ENCODE data around the gene EIF5. TPM values are rescaled to one million over a fixed set of nuclear protein-coding genes. Genes with fewer than 3 reads are reported as not detected.

The EIF5 gene
- total RNA-seq, 1 donor from 2014 or later, result 186 TPM

DNA sequence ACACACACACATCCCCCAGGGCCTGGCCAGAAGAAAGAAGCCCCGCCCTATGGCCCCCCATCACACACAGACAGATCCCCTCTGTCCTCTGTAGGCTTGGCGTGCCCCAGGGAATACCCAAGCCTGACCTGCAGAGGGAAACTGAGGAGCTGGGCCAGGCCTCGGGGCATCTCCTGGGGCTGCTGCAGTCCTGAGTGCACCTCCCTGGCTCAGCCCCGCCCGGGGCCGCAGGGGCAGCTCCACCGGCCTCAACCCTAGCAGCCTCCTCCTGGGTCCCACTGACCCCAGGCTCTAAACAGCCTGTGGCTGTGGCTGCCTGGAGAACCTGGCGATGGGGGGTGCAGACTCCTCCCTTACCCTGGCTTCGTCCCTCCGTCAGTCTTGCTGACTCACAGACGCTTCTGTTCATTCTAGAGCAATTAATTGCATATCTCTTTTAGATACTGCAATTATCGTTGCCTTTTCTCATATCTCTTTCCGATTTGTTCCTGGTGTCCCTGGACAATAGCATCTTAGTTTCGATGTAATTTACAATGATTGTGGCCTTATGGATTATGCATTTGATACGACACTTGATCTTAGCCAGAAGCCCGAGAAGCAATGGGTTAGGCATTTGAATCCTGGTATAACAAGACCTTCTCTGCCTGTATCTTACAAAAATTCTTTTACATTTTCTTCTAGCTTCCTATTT is 45.8 kb upstream of the EIF5 start:
- Histone ChIP-seq H3K27ac (no peak overlapping the region), H3K36me3 (no peaks in the 10 kb centered on the region), H3K9me3 (no peaks in the 10 kb centered on the region), H3K27me3 (no peaks in the 10 kb centered on the region), H3K4me1 (no peaks in the 10 kb centered on the region), H3K4me3 (no peak overlapping the region)
- peak in 1 of 2 donors; percentile 70 for DNase-seq (ENCODE audit: extremely low spot score in 2 of 2)
- intact Hi-C loops (cut with DNase I), result no loop called here
- no peak for TF ChIP-seq POLR2AphosphoS5 (IDR thresholded peaks at IDR 0.05; ENCODE audit: insufficient read depth in 1 of 2, low read depth in 1 of 2)
- TF ChIP-seq, protein P1, sequence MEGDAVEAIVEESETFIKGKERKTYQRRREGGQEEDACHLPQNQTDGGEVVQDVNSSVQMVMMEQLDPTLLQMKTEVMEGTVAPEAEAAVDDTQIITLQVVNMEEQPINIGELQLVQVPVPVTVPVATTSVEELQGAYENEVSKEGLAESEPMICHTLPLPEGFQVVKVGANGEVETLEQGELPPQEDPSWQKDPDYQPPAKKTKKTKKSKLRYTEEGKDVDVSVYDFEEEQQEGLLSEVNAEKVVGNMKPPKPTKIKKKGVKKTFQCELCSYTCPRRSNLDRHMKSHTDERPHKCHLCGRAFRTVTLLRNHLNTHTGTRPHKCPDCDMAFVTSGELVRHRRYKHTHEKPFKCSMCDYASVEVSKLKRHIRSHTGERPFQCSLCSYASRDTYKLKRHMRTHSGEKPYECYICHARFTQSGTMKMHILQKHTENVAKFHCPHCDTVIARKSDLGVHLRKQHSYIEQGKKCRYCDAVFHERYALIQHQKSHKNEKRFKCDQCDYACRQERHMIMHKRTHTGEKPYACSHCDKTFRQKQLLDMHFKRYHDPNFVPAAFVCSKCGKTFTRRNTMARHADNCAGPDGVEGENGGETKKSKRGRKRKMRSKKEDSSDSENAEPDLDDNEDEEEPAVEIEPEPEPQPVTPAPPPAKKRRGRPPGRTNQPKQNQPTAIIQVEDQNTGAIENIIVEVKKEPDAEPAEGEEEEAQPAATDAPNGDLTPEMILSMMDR (IDR thresholded peaks at IDR 0.05), result no peak
- no peak for TF ChIP-seq POLR2A (IDR thresholded peaks at IDR 0.05)

DNA sequence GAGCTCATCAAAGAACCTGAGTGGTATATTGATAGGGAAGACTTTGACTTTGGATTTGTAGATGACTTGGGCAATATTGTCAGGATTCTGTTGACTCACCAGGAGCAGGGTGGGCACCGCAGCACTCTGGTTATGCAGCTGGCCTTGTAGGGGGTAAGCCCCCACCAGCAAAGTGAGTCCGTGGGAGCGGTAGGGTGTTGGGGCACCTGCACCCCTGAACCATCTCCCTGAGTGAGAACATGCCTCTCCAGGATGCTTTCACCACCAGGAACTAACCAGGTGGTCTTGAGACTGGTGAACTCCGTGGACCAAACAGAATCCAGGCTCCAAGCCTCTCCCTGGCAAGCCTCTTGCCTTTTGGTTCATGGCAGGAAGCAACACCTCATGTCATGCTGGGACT is 44.0 kb upstream of the EIF5 start:
- TF ChIP-seq, protein P1 (IDR thresholded peaks at IDR 0.05), result no peak
- no peak for TF ChIP-seq POLR2AphosphoS5 (IDR thresholded peaks at IDR 0.05; ENCODE audit: insufficient read depth in 1 of 2, low read depth in 1 of 2)
- TF ChIP-seq POLR2A (IDR thresholded peaks at IDR 0.05), result no peak
- H3K9me3 ChIP-seq, result no peaks in the 10 kb centered on the region
- H3K27me3 ChIP-seq, result no peaks in the 10 kb centered on the region
- H3K4me1 ChIP-seq, result no peaks in the 10 kb centered on the region
- H3K36me3 ChIP-seq, result no peaks in the 10 kb centered on the region
- no peak overlapping the region for H3K27ac ChIP-seq
- intact Hi-C loops (cut with DNase I), result loop anchor here (5.0 kb wide), 1 partner anchor 183 kb away; no protein-coding TSS in a partner anchor
- no peak overlapping the region for H3K4me3 ChIP-seq
- DNase-seq (ENCODE audit: extremely low spot score in 2 of 2), result no peak

DNA sequence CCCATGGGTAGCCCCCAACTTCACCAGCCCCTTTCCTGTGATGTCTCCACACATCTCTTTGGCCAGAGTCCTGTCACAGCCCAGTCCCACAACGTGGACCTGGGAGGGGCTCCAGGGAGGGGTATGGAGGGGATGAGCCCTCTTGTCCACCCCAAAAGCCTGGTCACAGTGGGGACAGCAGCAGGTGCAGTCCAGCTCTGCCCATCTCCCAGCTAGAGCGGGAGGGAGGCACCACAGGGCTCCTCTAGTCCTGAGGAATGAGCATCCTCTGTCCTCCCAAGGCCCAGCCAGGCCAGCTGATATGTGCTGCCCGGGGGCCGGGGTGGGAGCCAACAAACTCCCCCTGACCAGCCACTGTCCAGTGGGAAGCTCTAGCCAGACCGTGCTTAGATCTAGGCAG is 43.5 kb upstream of the EIF5 start:
- Histone ChIP-seq H3K4me1 (no peaks in the 10 kb centered on the region), H3K27ac (no peak overlapping the region), H3K36me3 (no peaks in the 10 kb centered on the region), H3K4me3 (no peak overlapping the region), H3K27me3 (no peaks in the 10 kb centered on the region), H3K9me3 (no peaks in the 10 kb centered on the region)
- intact Hi-C loops (cut with DNase I), result loop anchor here (5.0 kb wide), 1 partner anchor 183 kb away; no protein-coding TSS in a partner anchor
- DNase-seq (ENCODE audit: extremely low spot score in 2 of 2), result peak in 1 of 2 donors; percentile 91
- TF ChIP-seq POLR2A (IDR thresholded peaks at IDR 0.05) (no peak), POLR2AphosphoS5 (IDR thresholded peaks at IDR 0.05; ENCODE audit: insufficient read depth in 1 of 2, low read depth in 1 of 2) (no peak)
- TF ChIP-seq, protein P1 (IDR thresholded peaks at IDR 0.05), result no peak

- TF ChIP-seq POLR2AphosphoS5 (IDR thresholded peaks at IDR 0.05; ENCODE audit: insufficient read depth in 1 of 2, low read depth in 1 of 2) (no peak), POLR2A (IDR thresholded peaks at IDR 0.05) (no peak)
- TF ChIP-seq, protein P1 (IDR thresholded peaks at IDR 0.05), result no peak
- Histone ChIP-seq H3K4me1 (no peaks in the 10 kb centered on the region), H3K9me3 (no peaks in the 10 kb centered on the region), H3K27ac (no peak overlapping the region), H3K36me3 (no peaks in the 10 kb centered on the region), H3K27me3 (no peaks in the 10 kb centered on the region), H3K4me3 (no peak overlapping the region)
- DNase-seq (ENCODE audit: extremely low spot score in 2 of 2), result no peak
- intact Hi-C loops (cut with DNase I), result loop anchor here (5.0 kb wide), 1 partner anchor 184 kb away; no protein-coding TSS in a partner anchor
Observed at GRCh38 chr14:103290961-103291360, 43.1 kb upstream of the EIF5 start.
